Cardiac muscle cell (in vitro differentiated cells and primary cell): ENCODE data around the gene OSBP. TPM values are rescaled to one million over a fixed set of nuclear protein-coding genes. Genes with fewer than 3 reads are reported as not detected.
A peak's percentile ranks its signal among the peaks of the same experiment; 100 is the strongest.

ENCODE experiments used
- DNase-seq, 2 donors: peaks; one replicate each; pipeline versions ENCODE4 v3.0.0 to v3.0.0-alpha.2; 2010 to 2017; ENCODE audit warnings: low read depth in 1 of 2, low spot score in 1 of 2
- H3K27ac ChIP-seq: fragments of 200-600 bp; sonication (generic); 2 replicates; pipeline ENCODE4 v1.5.1; 2016
- H3K27me3 ChIP-seq: fragments of 200-600 bp; sonication (generic); 2 replicates; pipeline ENCODE4 v1.6.0; 2016; ENCODE audit warnings: control low read depth
- H3K36me3 ChIP-seq: fragments of 200-600 bp; sonication (generic); 2 replicates; pipeline ENCODE4 v1.5.1; 2016; ENCODE audit warnings: control low read depth
- H3K4me1 ChIP-seq: fragments of 200-600 bp; sonication (generic); 2 replicates; pipeline ENCODE4 v1.8.1; 2017; ENCODE audit warnings: low read depth, mild to moderate bottlenecking, mixed run types
- H3K4me3 ChIP-seq: fragments of 200-600 bp; sonication (generic); 2 replicates; pipeline ENCODE4 v1.5.1; 2016; ENCODE audit warnings: mild to moderate bottlenecking
- H3K9me3 ChIP-seq: fragments of 200-600 bp; sonication (generic); 2 replicates; pipeline ENCODE4 v1.5.1; 2017; ENCODE audit warnings: low read depth, mild to moderate bottlenecking, control low read depth
- CTCF ChIP-seq: IDR thresholded peaks from 2 replicates; pipeline ENCODE4 v1.5.1; 2012; ENCODE audit warnings: low read depth, mild to moderate bottlenecking, low read length
- polyA plus RNA-seq: library from polyadenylated mRNA; unstranded; fragments of >200 nt; fragmentation: Nextera tagmentation; extraction: Ambion mirVana; gene quantifications from 2 replicates; pipeline ENCODE4 v1.2.1, GENCODE V29; 2016
- total RNA-seq: library from RNA; depleted of rRNA; stranded (reverse); fragments of >200 nt; gene quantifications from 2 replicates; pipeline ENCODE4 v1.2.3, GENCODE V29; 2016

Gene OSBP
- total and polyA plus RNA-seq, 2 experiments from 2014 or later = 27.3 to 30.7 TPM

GRCh38 chr11:59574932-59575502, 40.6 kb downstream of the OSBP start:
- H3K36me3 ChIP-seq = peaks cover 39% of the 10 kb centered on the region
- no peaks in the 10 kb centered on the region for H3K4me1 ChIP-seq
- no peak overlapping the region for H3K4me3 ChIP-seq
- H3K9me3 ChIP-seq = no peaks in the 10 kb centered on the region
- H3K27me3 ChIP-seq = no peaks in the 10 kb centered on the region
- no peak for TF ChIP-seq CTCF
- DNase-seq = no peak
- peak overlapping the region; percentile 51 for H3K27ac ChIP-seq

DNA sequence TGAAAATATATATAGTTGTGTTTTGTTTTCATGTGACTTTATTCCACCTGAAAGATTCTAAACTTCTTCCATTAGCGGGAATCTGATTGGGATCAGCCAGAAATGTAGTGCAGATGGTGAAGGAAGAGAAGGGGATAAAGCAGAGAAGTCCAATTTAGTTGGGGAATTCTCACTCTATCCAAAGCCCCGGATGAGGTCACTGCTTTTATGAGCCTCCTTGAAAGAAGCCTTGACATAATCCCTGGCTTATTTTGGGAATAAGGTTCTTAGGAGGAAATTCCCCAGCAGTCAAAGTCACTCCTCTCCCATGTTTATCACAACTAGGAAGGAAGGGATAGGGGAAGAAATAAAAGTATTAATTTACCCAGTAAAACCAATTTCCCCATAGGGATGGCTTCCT, 41.1 kb downstream of the OSBP start:
- H3K4me1 ChIP-seq = no peaks in the 10 kb centered on the region
- peaks cover 34% of the 10 kb centered on the region for H3K36me3 ChIP-seq
- no peaks in the 10 kb centered on the region for H3K9me3 ChIP-seq
- TF ChIP-seq CTCF = no peak
- no peak for DNase-seq
- H3K27me3 ChIP-seq = no peaks in the 10 kb centered on the region
- H3K4me3 ChIP-seq = no peak overlapping the region
- H3K27ac ChIP-seq = peak overlapping the region; percentile 51

- Histone ChIP-seq H3K4me3 (no peak overlapping the region), H3K4me1 (no peaks in the 10 kb centered on the region), H3K9me3 (no peaks in the 10 kb centered on the region), H3K27ac (peak overlapping the region; percentile 38), H3K27me3 (no peaks in the 10 kb centered on the region), H3K36me3 (peaks cover 25% of the 10 kb centered on the region)
- DNase-seq = peak in 1 of 2 donors; percentile 92
- no peak for TF ChIP-seq CTCF
These were observed 42.4 kb downstream of the OSBP start for GRCh38 chr11:59573216-59573615.

- Histone ChIP-seq H3K4me1 (no peaks in the 10 kb centered on the region), H3K36me3 (peaks cover 17% of the 10 kb centered on the region), H3K9me3 (no peaks in the 10 kb centered on the region), H3K4me3 (no peak overlapping the region), H3K27me3 (no peaks in the 10 kb centered on the region), H3K27ac (no peak overlapping the region)
- DNase-seq = no peak
- TF ChIP-seq CTCF = no peak
These were observed 43.5 kb downstream of the OSBP start for GRCh38 chr11:59572091-59572490.

GRCh38 chr11:59562292-59562691, 53.3 kb downstream of the OSBP start:
- TF ChIP-seq CTCF = no peak
- no peak for DNase-seq
- H3K9me3 ChIP-seq = no peaks in the 10 kb centered on the region

More at GRCh38 chr11:59562292-59562691, 53.3 kb downstream of the OSBP start:
- H3K4me1 ChIP-seq = no peaks in the 10 kb centered on the region
- H3K27me3 ChIP-seq = no peaks in the 10 kb centered on the region
- H3K36me3 ChIP-seq = no peaks in the 10 kb centered on the region
- no peak overlapping the region for H3K4me3 ChIP-seq
- no peak overlapping the region for H3K27ac ChIP-seq
